OCI-LY7 (cell line): ENCODE results near the gene MGRN1. TPM values are rescaled to one million over a fixed set of nuclear protein-coding genes. Genes with fewer than 3 reads are reported as not detected.

ENCODE experiments used
- BruUV-seq: library from RNA; stranded (reverse); fragments of 400-500 nt; replicated peaks from 2 replicates; lab custom pipeline; 2021; lab: Mats Ljungman, UMichigan
- CTCF ChIA-PET: fragments of 300-600 bp; sonication (Branson Sonifier 250); formaldehyde crosslinking; loops from one replicate; lab custom pipeline; 2022; ENCODE audit warnings: antibody characterized with exemption; ENCODE audit not compliant: unreplicated experiment; lab: Charles Lee
- POLR2A ChIA-PET: fragments of 300-600 bp; sonication (Branson Sonifier 250); formaldehyde crosslinking; loops from one replicate; lab custom pipeline; 2022; ENCODE audit warnings: antibody characterized with exemption; lab: Charles Lee
- DNase-seq: peaks from one replicate; pipeline ENCODE4 v3.0.0-alpha.2; 2015; ENCODE audit warnings: low spot score
- H2AFZ ChIP-seq: fragments of 200-600 bp; sonication (generic), shearing (Covaris generic); 2 replicates; pipeline ENCODE4 v1.6.1; 2014; ENCODE audit warnings: mild to moderate bottlenecking, antibody characterized with exemption, low read length, moderate library complexity
- H3K27ac ChIP-seq: fragments of 200-600 bp; sonication (generic); 2 replicates; pipeline ENCODE4 v1.5.1; 2014; ENCODE audit warnings: mixed run types, low read depth, mild to moderate bottlenecking, moderate library complexity, low read length, inconsistent platforms; ENCODE audit not compliant: poor library complexity, severe bottlenecking
- H3K36me3 ChIP-seq: fragments of 200-600 bp; sonication (generic); 2 replicates; pipeline ENCODE4 v1.6.1; 2014; ENCODE audit warnings: mild to moderate bottlenecking, antibody characterized with exemption, low read length, moderate library complexity, mixed read lengths; ENCODE audit not compliant: insufficient read depth
- H3K4me1 ChIP-seq: fragments of 200-600 bp; sonication (generic); 2 replicates; pipeline ENCODE4 v1.5.1; 2014; ENCODE audit warnings: mild to moderate bottlenecking, low read length; ENCODE audit not compliant: insufficient read depth, poor library complexity, severe bottlenecking
- H3K4me2 ChIP-seq: fragments of 200-600 bp; sonication (generic); 2 replicates; pipeline ENCODE4 v1.6.1; 2014; ENCODE audit warnings: mild to moderate bottlenecking, low read length
- H3K4me3 ChIP-seq: fragments of 200-600 bp; sonication (generic); 2 replicates; pipeline ENCODE4 v1.5.1; 2014; ENCODE audit warnings: mild to moderate bottlenecking, low read depth, low read length; ENCODE audit not compliant: poor library complexity, severe bottlenecking
- H3K79me2 ChIP-seq: fragments of 200-600 bp; sonication (generic); 2 replicates; pipeline ENCODE4 v1.6.1; 2016; ENCODE audit warnings: low read depth, mild to moderate bottlenecking, low read length, moderate library complexity, mixed read lengths; ENCODE audit not compliant: insufficient read depth
- H3K9me2 ChIP-seq: fragments of 200-600 bp; sonication (generic); 2 replicates; pipeline ENCODE4 v1.6.1; 2016; ENCODE audit warnings: mild to moderate bottlenecking, low read length, mixed read lengths; ENCODE audit not compliant: insufficient read depth
- H3K9me3 ChIP-seq: fragments of 200-600 bp; sonication (generic); 2 replicates; pipeline ENCODE4 v1.6.1; 2014; ENCODE audit warnings: mild to moderate bottlenecking, mixed run types, low read length, mixed read lengths
- H4K20me1 ChIP-seq: fragments of 200-600 bp; sonication (generic); 2 replicates; pipeline ENCODE4 v1.6.1; 2014; ENCODE audit warnings: mild to moderate bottlenecking, antibody characterized with exemption, low read length, moderate library complexity, mixed read lengths; ENCODE audit not compliant: insufficient read depth
- CTCF ChIP-seq: fragments of 200-600 bp; sonication (generic); conservative IDR thresholded peaks from 2 replicates; pipeline ENCODE4 v1.5.1; 2014; ENCODE audit warnings: mild to moderate bottlenecking, antibody characterized with exemption, low read length, moderate library complexity, mixed read lengths
- EZH2phosphoT487 ChIP-seq: fragments of 200-600 bp; sonication (generic); IDR thresholded peaks from 2 replicates; pipeline ENCODE4 v1.6.1; 2018; ENCODE audit warnings: low read depth, borderline replicate concordance, mild to moderate bottlenecking, mixed run types, antibody characterized with exemption, low read length, moderate library complexity, mixed read lengths
- intact Hi-C: fragments of 100-400 bp; cut with micrococcal nuclease; formaldehyde crosslinking; loops from one replicate; pipeline ENCODE4 v1.10.0; 2022; ENCODE audit not compliant: unreplicated experiment
- total RNA-seq, 2 experiments: library from RNA; depleted of rRNA in 1 of 2; stranded (reverse); fragments of >200 nt in 1 of 2; shearing (Covaris generic) in 1 of 2; gene quantifications; 2 replicates each; pipeline ENCODE4 v1.2.3, GENCODE V29; 2014 to 2022

Gene MGRN1
- total RNA-seq, 2 experiments from 2014 or later = 14.1 to 43.1 TPM

GRCh38 chr16:4654011-4654963 is 29.7 kb downstream of the MGRN1 start:
- Histone ChIP-seq H3K36me3 (peaks cover 23% of the 10 kb centered on the region; the same call in 1 of the 2 replicates), H3K9me2 (no peaks in the 10 kb centered on the region), H3K79me2 (no peaks in the 10 kb centered on the region), H3K4me3 (no peak overlapping the region), H3K27ac (no peak overlapping the region), H3K4me1 (no peaks in the 10 kb centered on the region), H3K4me2 (no peak overlapping the region), H2AFZ (no peak overlapping the region), H3K9me3 (no peaks in the 10 kb centered on the region), H4K20me1 (no peaks in the 10 kb centered on the region)
- ChIA-PET CTCF (no interaction called here), POLR2A (no interaction called here)
- DNase-seq = no peak
- no TSS peak for BruUV-seq
- no peak for TF ChIP-seq CTCF
- no peak for TF ChIP-seq EZH2phosphoT487
- intact Hi-C loops = no loop called here

GRCh38 chr16:4654964-4655590 is 30.5 kb downstream of the MGRN1 start:
- Histone ChIP-seq H3K79me2 (no peaks in the 10 kb centered on the region), H3K9me2 (no peaks in the 10 kb centered on the region), H3K4me3 (no peak overlapping the region), H3K27ac (no peak overlapping the region), H3K9me3 (no peaks in the 10 kb centered on the region), H3K36me3 (peaks cover 23% of the 10 kb centered on the region; the same call in 1 of the 2 replicates), H3K4me2 (no peak overlapping the region), H3K4me1 (no peaks in the 10 kb centered on the region), H2AFZ (no peak overlapping the region), H4K20me1 (no peaks in the 10 kb centered on the region)
- ChIA-PET POLR2A (no interaction called here), CTCF (no interaction called here)
- intact Hi-C loops = no loop called here
- no peak for DNase-seq
- TF ChIP-seq EZH2phosphoT487 = no peak
- no peak for TF ChIP-seq CTCF
- BruUV-seq = no TSS peak

GRCh38 chr16:4655801-4656200 is 31.2 kb downstream of the MGRN1 start:
- POLR2A ChIA-PET = no interaction called here
- Histone ChIP-seq H3K9me2 (no peaks in the 10 kb centered on the region), H3K79me2 (no peaks in the 10 kb centered on the region), H3K4me2 (no peak overlapping the region), H2AFZ (no peak overlapping the region), H3K9me3 (no peaks in the 10 kb centered on the region), H3K4me3 (no peak overlapping the region), H3K4me1 (no peaks in the 10 kb centered on the region), H3K36me3 (peaks cover 22% of the 10 kb centered on the region; the same call in 1 of the 2 replicates), H4K20me1 (no peaks in the 10 kb centered on the region), H3K27ac (no peak overlapping the region)
- CTCF ChIA-PET = no interaction called here
- BruUV-seq = no TSS peak
- no peak for DNase-seq
- intact Hi-C loops = no loop called here
- TF ChIP-seq CTCF (no peak), EZH2phosphoT487 (no peak)
